ENCODE measurements around the gene STRN. TPM values are rescaled to one million over a fixed set of nuclear protein-coding genes. Genes with fewer than 3 reads are reported as not detected.
"Not testable (repeated sequence)": the region's sequence is repeated elsewhere in the genome, so short reads cannot be mapped to it uniquely, and the experiment has no call there.

The STRN gene
- total RNA-seq, 1 experiment from 2014 or later: 26.1 TPM

GRCh38 chr2:36834731-36835524 lies 131.4 kb downstream of the STRN start:
- no peak for DNase-seq (ENCODE audit: low spot score)

- DNase-seq (ENCODE audit: low spot score): no peak
Observed at GRCh38 chr2:36834203-36834602, 132.1 kb downstream of the STRN start.

- DNase-seq (ENCODE audit: low spot score): no peak
Observed at GRCh38 chr2:36831185-36831584, 135.2 kb downstream of the STRN start.

- DNase-seq (ENCODE audit: low spot score): not testable (repeated sequence)
Observed at GRCh38 chr2:36824683-36825082, 141.7 kb downstream of the STRN start.

- no peak for DNase-seq (ENCODE audit: low spot score)
Observed at GRCh38 chr2:36824273-36824672, 142.1 kb downstream of the STRN start.

- no peak for DNase-seq (ENCODE audit: low spot score)
Observed at GRCh38 chr2:36823862-36824261, 142.5 kb downstream of the STRN start.

GRCh38 chr2:36820942-36821605 lies 145.3 kb downstream of the STRN start:
- no peak for DNase-seq (ENCODE audit: low spot score)

- no peak for DNase-seq (ENCODE audit: low spot score)
Observed at GRCh38 chr2:36819095-36819711, 147.1 kb downstream of the STRN start.

- DNase-seq (ENCODE audit: low spot score): no peak
Observed at GRCh38 chr2:36818542-36818941, 147.8 kb downstream of the STRN start.

GRCh38 chr2:36812196-36812595 lies 154.1 kb downstream of the STRN start:
- no peak for DNase-seq (ENCODE audit: low spot score)

GRCh38 chr2:36811071-36811470 lies 155.3 kb downstream of the STRN start:
- DNase-seq (ENCODE audit: low spot score): no peak

- no peak for DNase-seq (ENCODE audit: low spot score)
Observed at GRCh38 chr2:36809069-36809445, 157.3 kb downstream of the STRN start.

- DNase-seq (ENCODE audit: low spot score): no peak
Observed at GRCh38 chr2:36808386-36809068, 157.8 kb downstream of the STRN start.

- DNase-seq (ENCODE audit: low spot score): no peak
Observed at GRCh38 chr2:36807223-36807886, 159.0 kb downstream of the STRN start.

- no peak for DNase-seq (ENCODE audit: low spot score)
Observed at GRCh38 chr2:36805635-36806224, 160.6 kb downstream of the STRN start.

GRCh38 chr2:36802952-36803351 lies 163.4 kb downstream of the STRN start:
- no peak for DNase-seq (ENCODE audit: low spot score)

GRCh38 chr2:36801088-36801487 lies 165.2 kb downstream of the STRN start:
- no peak for DNase-seq (ENCODE audit: low spot score)

- no peak for DNase-seq (ENCODE audit: low spot score)
Observed at GRCh38 chr2:36800381-36800780, 166.0 kb downstream of the STRN start.

- no peak for DNase-seq (ENCODE audit: low spot score)
Observed at GRCh38 chr2:36798724-36799123, 167.6 kb downstream of the STRN start.

GRCh38 chr2:36797324-36798070 lies 168.8 kb downstream of the STRN start:
- no peak for DNase-seq (ENCODE audit: low spot score)
